Common myeloid progenitor, CD34-positive (primary cell): ENCODE measurements around the gene STRIP1.

Experiments
- CTCF ChIA-PET: fragments of 350-600 bp; sonication (Branson Sonifier 250); formaldehyde crosslinking; loops from one replicate; lab custom pipeline; 2021; ENCODE audit warnings: antibody characterized with exemption; lab: Charles Lee
- POLR2A ChIA-PET: fragments of 350-600 bp; sonication (Branson Sonifier 250); formaldehyde crosslinking; loops from one replicate; lab custom pipeline; 2021; ENCODE audit warnings: antibody characterized with exemption; lab: Charles Lee
- DNase-seq, 3 donors: peaks; one replicate each; pipeline versions ENCODE4 v3.0.0 to v3.0.0-alpha.2; 2013
- H3K27ac ChIP-seq, 2 experiments: 1 replicate in 1 of 2; 2 replicates in 1 of 2; pipeline ENCODE4 v1.7.0; 2013; ENCODE audit warnings: inconsistent platforms in 2 of 2, low read length in 2 of 2, mild to moderate bottlenecking in 2 of 2, low read depth in 1 of 2, moderate library complexity in 1 of 2; ENCODE audit not compliant: severe bottlenecking in 2 of 2, insufficient read depth in 1 of 2, poor library complexity in 1 of 2
- H3K27me3 ChIP-seq, 5 experiments: replicated peaks in 2 of 5; 1 replicate in 3 of 5; 2 replicates in 2 of 5; pipeline versions ENCODE4 v1.6.1 to v1.7.0; 2013; ENCODE audit warnings: low read length in 4 of 5, mild to moderate bottlenecking in 2 of 5, moderate library complexity in 2 of 5, inconsistent platforms in 1 of 5; ENCODE audit not compliant: insufficient read depth in 5 of 5, control insufficient read depth in 4 of 5
- H3K36me3 ChIP-seq, 4 experiments: 1 replicate in 2 of 4; 2 replicates in 2 of 4; pipeline versions ENCODE4 v1.6.1 to v1.7.0; 2013; ENCODE audit warnings: low read length in 3 of 4, control low read depth in 1 of 4, mild to moderate bottlenecking in 1 of 4; ENCODE audit not compliant: control insufficient read depth in 4 of 4, insufficient read depth in 4 of 4
- H3K4me1 ChIP-seq, 4 experiments: 1 replicate in 3 of 4; 2 replicates in 1 of 4; pipeline versions ENCODE4 v1.6.1 to v1.7.1; 2013; ENCODE audit warnings: low read length in 3 of 4, mild to moderate bottlenecking in 3 of 4, control low read depth in 1 of 4, inconsistent platforms in 1 of 4, moderate library complexity in 1 of 4; ENCODE audit not compliant: control insufficient read depth in 4 of 4, insufficient read depth in 4 of 4; ENCODE audit errors: control extremely low read depth in 1 of 4
- H3K4me3 ChIP-seq, 7 experiments: 1 replicate in 4 of 7; 2 replicates in 3 of 7; pipeline versions ENCODE4 v1.5.1 to v1.7.0; 2013; ENCODE audit warnings: mild to moderate bottlenecking in 7 of 7, low read length in 6 of 7, moderate library complexity in 6 of 7, inconsistent platforms in 2 of 7, low read depth in 2 of 7, control low read depth in 1 of 7; ENCODE audit not compliant: insufficient read depth in 4 of 7, control insufficient read depth in 1 of 7; ENCODE audit errors: extremely low read depth in 1 of 7
- H3K9me3 ChIP-seq, 5 experiments: 1 replicate in 4 of 5; 2 replicates in 1 of 5; pipeline versions ENCODE4 v1.6.1 to v1.7.1; 2013; ENCODE audit warnings: low read length in 4 of 5, mild to moderate bottlenecking in 2 of 5, inconsistent platforms in 1 of 5, low read depth in 1 of 5, moderate library complexity in 1 of 5; ENCODE audit not compliant: control insufficient read depth in 4 of 5, insufficient read depth in 2 of 5; ENCODE audit errors: control extremely low read depth in 1 of 5
- WGBS: methylation state at CpG from one replicate; pipeline ENCODE4 v1.1.5; 2013; ENCODE audit not compliant: insufficient coverage; 5-methylcytosine and 5-hydroxymethylcytosine counted together

STRIP1 gene

GRCh38 chr1:109990302-109990653 lies 44.1 kb upstream of the STRIP1 start:
- ChIA-PET CTCF (interaction anchor here (0.8 to 1.0 kb wide), 2 partner anchors 21 to 213 kb away, joined by 3 read pairs; no protein-coding TSS in a partner anchor), POLR2A (no interaction called here)
- peaks cover 4 to 13% (median 9%) of the 10 kb centered on the region in 4 experiments for H3K36me3 ChIP-seq
- no peaks in the 10 kb centered on the region for H3K27me3 ChIP-seq
- 100% methylated on average over 1 of the region's 2 CpGs for WGBS
- H3K4me1 ChIP-seq, result peaks cover 9 to 22% (median 14%) of the 10 kb centered on the region in 4 experiments
- no peak overlapping the region for H3K4me3 ChIP-seq
- DNase-seq, result no peak
- H3K27ac ChIP-seq, result no peak overlapping the region
- H3K9me3 ChIP-seq, result no peaks in the 10 kb centered on the region

GRCh38 chr1:109991400-109991925 lies 43.0 kb upstream of the STRIP1 start:
- CTCF ChIA-PET, result interaction anchor here (1.2 kb wide), 1 partner anchor 10 kb away, joined by 3 read pairs; no protein-coding TSS in a partner anchor
- no peak overlapping the region for H3K27ac ChIP-seq
- no peak for DNase-seq
- POLR2A ChIA-PET, result no interaction called here
- peaks cover 4 to 16% (median 12%) of the 10 kb centered on the region in 4 experiments for H3K36me3 ChIP-seq
- H3K4me1 ChIP-seq, result peaks cover 0 to 10% (median 3%) of the 10 kb centered on the region in 4 experiments
- H3K4me3 ChIP-seq, result no peak overlapping the region
- no peaks in the 10 kb centered on the region for H3K9me3 ChIP-seq
- H3K27me3 ChIP-seq, result no peaks in the 10 kb centered on the region
- WGBS, result 100% methylated on average over 1 of the region's 5 CpGs

GRCh38 chr1:109993885-109994284 lies 40.5 kb upstream of the STRIP1 start:
- H3K36me3 ChIP-seq, result peaks cover 5 to 10% (median 8%) of the 10 kb centered on the region in 4 experiments
- 89% methylated on average over 3 of the region's 3 CpGs for WGBS
- H3K27me3 ChIP-seq, result no peaks in the 10 kb centered on the region
- no peak overlapping the region for H3K27ac ChIP-seq
- no peaks in the 10 kb centered on the region for H3K9me3 ChIP-seq
- POLR2A ChIA-PET, result no interaction called here
- no peak overlapping the region for H3K4me3 ChIP-seq
- DNase-seq, result peak in 1 of 3 donors; percentile 14
- CTCF ChIA-PET, result interaction anchor here (1.2 to 5.0 kb wide), 7 partner anchors 10 to 216 kb away, joined by 3 to 21 read pairs (median 7); partner anchors contain the start of gene AHCYL1
- peaks cover 0 to 7% (median 4%) of the 10 kb centered on the region in 4 experiments for H3K4me1 ChIP-seq

- Histone ChIP-seq H3K9me3 (no peaks in the 10 kb centered on the region), H3K27me3 (no peaks in the 10 kb centered on the region), H3K4me1 (peaks cover 0 to 12% (median 7%) of the 10 kb centered on the region in 4 experiments), H3K27ac (no peak overlapping the region), H3K36me3 (peaks cover 5 to 10% (median 8%) of the 10 kb centered on the region in 4 experiments), H3K4me3 (no peak overlapping the region)
- POLR2A ChIA-PET, result no interaction called here
- no CpG with 5 or more reads among the region's 1 CpG for WGBS
- no peak for DNase-seq
- CTCF ChIA-PET, result interaction anchor here (1.9 to 5.0 kb wide), 4 partner anchors 10 to 217 kb away, joined by 7 to 21 read pairs (median 12); partner anchors contain the start of gene AHCYL1
Observed at GRCh38 chr1:109994654-109995053, 39.8 kb upstream of the STRIP1 start.

GRCh38 chr1:109995536-109995935 lies 38.9 kb upstream of the STRIP1 start:
- WGBS, result 100% methylated on average over 1 of the region's 2 CpGs
- ChIA-PET POLR2A (interaction anchor here (0.6 kb wide), 1 partner anchor 10 kb away, joined by 3 read pairs; no protein-coding TSS in a partner anchor), CTCF (interaction anchor here (1.3 to 5.0 kb wide), 3 partner anchors 11 to 35 kb away, joined by 3 to 21 read pairs (median 16); partner anchors contain the start of gene AHCYL1)
- DNase-seq, result no peak
- peaks cover 0 to 8% (median 5%) of the 10 kb centered on the region in 4 experiments for H3K4me1 ChIP-seq
- H3K4me3 ChIP-seq, result no peak overlapping the region
- no peak overlapping the region for H3K27ac ChIP-seq
- no peaks in the 10 kb centered on the region for H3K27me3 ChIP-seq
- H3K9me3 ChIP-seq, result no peaks in the 10 kb centered on the region
- H3K36me3 ChIP-seq, result peaks cover 5 to 10% (median 8%) of the 10 kb centered on the region in 4 experiments

- no peaks in the 10 kb centered on the region for H3K27me3 ChIP-seq
- no peak for DNase-seq
- 98% methylated on average over 5 of the region's 5 CpGs for WGBS
- no peak overlapping the region for H3K4me3 ChIP-seq
- peaks cover 4 to 6% (median 5%) of the 10 kb centered on the region in 4 experiments for H3K36me3 ChIP-seq
- H3K4me1 ChIP-seq, result peaks cover 0 to 8% (median 5%) of the 10 kb centered on the region in 4 experiments
- ChIA-PET POLR2A (interaction anchor here (0.6 kb wide), 1 partner anchor 325 kb away, joined by 3 read pairs; no protein-coding TSS in a partner anchor), CTCF (interaction anchor here (1.0 to 5.0 kb wide), 6 partner anchors 10 to 144 kb away, joined by 3 to 21 read pairs (median 9); partner anchors contain the start of gene AHCYL1)
- no peak overlapping the region for H3K27ac ChIP-seq
- H3K9me3 ChIP-seq, result no peaks in the 10 kb centered on the region
Observed at GRCh38 chr1:109996476-109996875, 37.9 kb upstream of the STRIP1 start.
